Measurements from ENCODE around the gene LRP6.

GRCh38 chr12:12254553-12254952, 12.3 kb downstream of the LRP6 start:
- no peak for TF ChIP-seq POLR2A (IDR thresholded peaks at IDR 0.05; ENCODE audit: low read length)
- no peak for TF ChIP-seq GATA1 (IDR thresholded peaks at IDR 0.05; ENCODE audit: low read depth, low read length)
